G401 (cell line): Measurements from ENCODE around the gene DISP3. TPM values are rescaled to one million over a fixed set of nuclear protein-coding genes. Genes with fewer than 3 reads are reported as not detected.
"Not testable (repeated sequence)": the region's sequence is repeated elsewhere in the genome, so short reads cannot be mapped to it uniquely, and the experiment has no call there.

Experiments used
- DNase-seq: peaks from one replicate; pipeline ENCODE4 v3.0.0-alpha.2; 2015; ENCODE audit warnings: low spot score
- in situ Hi-C: cut with HindIII; loops from 2 replicates; pipeline ENCODE4 v1.10.0; 2016; ENCODE audit warnings: low sequenced_read_pairs, mixed read lengths
- total RNA-seq: library from RNA; depleted of rRNA; stranded (reverse); fragments of >200 nt; shearing (Covaris generic); gene quantifications from 2 replicates; pipeline ENCODE4 v1.2.3, GENCODE V29; 2014

Gene DISP3
- total RNA-seq, 1 experiment from 2014 or later, result not detected

- no peak for DNase-seq
- in situ Hi-C loops, result no loop called here
Measured at GRCh38 chr1:11560061-11560460, 81.1 kb downstream of the DISP3 start.

DNA sequence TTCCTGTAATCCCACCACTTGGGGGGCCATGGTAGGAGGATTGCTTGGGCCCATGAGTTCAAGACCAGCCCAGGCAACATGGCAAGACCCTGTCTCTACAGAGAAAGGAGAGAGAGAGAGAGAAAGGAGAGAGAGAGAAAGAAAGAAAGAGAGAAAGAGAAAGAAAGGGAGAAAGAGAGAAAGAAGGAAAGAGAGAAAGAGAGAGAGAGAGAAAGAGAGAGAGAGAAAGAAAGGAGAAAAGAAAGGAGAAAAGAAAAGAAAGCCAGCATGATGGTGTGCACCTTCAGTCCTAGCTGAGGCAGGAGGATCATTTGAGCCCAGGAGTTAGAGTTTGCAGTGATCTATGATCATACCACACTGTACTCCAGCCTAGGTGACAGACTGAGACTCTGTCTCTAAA lies 82.8 kb downstream of the DISP3 start:
- DNase-seq, result no peak
- in situ Hi-C loops, result no loop called here

- in situ Hi-C loops, result no loop called here
- DNase-seq, result no peak
Measured at GRCh38 chr1:11562664-11563063, 83.7 kb downstream of the DISP3 start.

- no peak for DNase-seq
- in situ Hi-C loops, result no loop called here
Measured at GRCh38 chr1:11563560-11564069, 84.7 kb downstream of the DISP3 start.

DNA sequence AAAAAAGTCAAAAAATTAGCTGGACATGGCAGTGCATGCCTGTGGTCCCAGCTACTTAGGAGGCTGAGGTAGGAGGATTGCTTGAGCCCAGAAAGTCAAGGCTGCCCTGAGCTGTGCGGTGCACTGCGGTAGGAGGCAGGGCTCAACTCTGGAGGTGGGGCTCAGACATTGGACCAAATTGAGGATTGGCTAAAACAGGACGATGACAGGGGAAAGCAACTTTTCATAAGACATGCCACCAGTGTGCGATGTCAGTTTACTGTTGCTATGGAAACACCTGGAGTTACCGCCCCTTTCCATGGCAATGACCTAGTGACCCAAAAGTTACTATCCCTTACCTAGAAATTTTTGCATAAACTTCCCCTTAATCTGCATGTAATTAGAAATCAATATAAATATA lies 85.3 kb downstream of the DISP3 start:
- in situ Hi-C loops, result no loop called here
- DNase-seq, result no peak

- in situ Hi-C loops, result no loop called here
- DNase-seq, result no peak
Measured at GRCh38 chr1:11566042-11566850, 87.3 kb downstream of the DISP3 start.

DNA sequence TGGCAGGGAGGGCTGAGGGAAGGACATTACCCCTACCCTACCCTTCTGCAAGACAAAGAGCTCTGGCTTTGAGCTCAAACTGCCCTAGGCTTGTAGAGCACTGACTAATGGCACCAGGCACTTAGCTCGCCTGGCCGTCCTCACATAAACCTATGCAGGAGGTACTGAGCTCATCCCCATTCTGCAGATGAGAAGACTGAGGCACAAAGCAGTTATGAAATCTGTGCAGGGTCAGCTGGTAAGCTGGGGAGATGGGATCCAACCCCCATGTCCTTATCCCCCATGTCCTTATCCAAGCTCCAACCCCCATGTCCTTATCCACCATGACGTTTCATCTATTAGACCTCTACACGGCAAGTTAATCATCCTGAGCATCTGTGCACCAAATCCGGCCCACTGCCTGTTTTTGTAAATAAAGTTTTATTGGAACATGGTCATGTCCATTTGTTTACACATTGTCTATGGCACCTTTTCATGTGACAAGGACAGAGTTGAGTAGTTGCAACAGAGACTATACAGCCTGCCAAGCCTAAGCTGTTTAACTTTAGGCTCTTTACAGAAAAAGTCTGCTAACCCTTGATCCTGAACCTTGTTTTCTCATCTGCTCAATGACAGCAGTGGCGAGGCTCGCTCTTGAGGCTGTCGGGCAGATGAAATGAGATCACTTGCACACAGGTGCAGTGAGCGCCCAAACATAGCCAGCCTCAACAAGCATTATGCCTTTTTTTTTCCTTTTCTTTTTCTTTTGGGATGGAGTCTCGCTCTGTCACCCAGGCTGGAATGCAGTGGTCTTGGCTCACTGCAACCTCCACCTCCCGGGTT lies 88.5 kb downstream of the DISP3 start:
- in situ Hi-C loops, result no loop called here
- no peak for DNase-seq

DNA sequence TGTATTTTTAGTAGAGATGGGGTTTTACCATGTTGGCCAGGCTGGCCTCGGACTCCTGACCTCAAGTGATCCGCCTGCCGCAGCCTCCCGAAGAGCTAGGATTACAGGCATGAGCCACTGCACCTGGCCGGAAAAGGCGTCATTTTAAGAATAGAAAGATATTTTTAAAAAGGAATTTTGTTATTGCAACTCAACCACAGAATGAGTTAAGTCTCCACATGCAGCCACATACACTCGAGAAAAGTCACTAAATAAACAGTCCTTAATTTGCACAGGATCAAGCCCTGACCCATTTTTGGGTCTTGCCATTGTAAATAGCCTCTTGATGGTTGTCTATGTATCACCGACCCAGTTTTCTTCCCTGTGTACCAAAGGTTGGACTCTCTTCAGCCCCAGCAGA lies 89.7 kb downstream of the DISP3 start:
- in situ Hi-C loops, result no loop called here
- DNase-seq, result no peak

- no peak for DNase-seq
- in situ Hi-C loops, result no loop called here
Measured at GRCh38 chr1:11569551-11569950, 90.6 kb downstream of the DISP3 start.

GRCh38 chr1:11569954-11570353 lies 91.0 kb downstream of the DISP3 start:
- in situ Hi-C loops, result no loop called here
- DNase-seq, result no peak

DNA sequence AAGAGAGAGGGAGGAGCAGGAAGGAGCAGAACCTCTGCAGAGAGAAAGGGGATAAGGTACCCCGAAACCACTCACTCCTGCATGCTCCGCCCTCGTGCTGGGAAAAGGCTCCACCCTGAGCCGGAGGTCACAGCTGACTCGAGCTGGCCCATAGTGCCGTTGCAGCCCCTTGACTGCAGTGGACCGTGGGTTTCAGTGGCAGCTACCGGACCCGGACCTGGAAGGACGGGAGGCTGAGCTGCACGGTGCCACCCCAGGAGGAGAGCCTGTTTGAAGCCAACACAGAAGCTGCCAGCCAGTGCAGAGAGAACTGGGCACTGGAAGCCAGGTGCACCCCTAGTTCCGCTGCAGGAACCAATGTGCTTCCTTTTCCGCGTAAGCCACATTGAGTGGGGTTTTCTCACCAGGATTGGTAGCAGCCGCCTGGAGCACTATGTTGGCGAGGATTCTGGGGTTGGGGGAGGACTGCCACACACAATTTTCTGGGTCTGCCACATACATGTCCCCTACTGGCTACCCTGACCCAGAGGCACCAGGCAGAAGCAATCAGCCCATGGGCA lies 91.9 kb downstream of the DISP3 start:
- no peak for DNase-seq
- in situ Hi-C loops, result no loop called here

DNA sequence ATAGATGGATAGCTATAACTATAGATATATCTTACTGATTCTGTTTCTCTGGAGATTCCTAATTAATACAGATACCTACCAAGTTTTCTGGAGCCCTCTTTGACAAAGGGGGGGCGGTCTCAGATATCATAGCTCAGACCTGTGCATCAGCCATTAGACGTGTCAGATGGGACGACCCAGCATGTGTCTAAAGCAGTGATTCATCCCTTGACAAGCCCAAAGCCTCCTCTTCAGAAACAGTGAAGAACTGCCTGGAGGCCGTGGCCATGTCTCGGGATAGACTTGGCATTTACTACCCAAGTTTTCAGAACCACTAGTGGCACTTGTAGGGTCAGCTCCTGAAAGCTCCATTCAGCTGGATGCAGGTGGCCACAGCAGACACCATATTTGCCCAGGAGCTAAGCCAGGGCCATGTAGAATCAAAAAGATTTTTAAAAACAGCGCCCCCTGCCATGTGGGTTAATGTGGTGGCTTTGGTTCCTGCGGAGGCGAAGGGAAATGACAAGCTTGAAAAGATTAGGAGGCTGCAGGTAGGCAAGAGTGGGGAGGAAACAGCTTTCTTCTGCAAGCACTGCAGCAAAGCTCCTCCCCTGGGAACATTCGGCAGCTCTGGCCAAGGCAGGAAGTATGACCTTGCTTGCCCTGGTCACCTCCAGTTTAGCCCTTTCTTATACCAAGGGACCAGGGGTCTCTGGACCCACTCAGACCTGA lies 93.1 kb downstream of the DISP3 start:
- in situ Hi-C loops, result no loop called here

DNA sequence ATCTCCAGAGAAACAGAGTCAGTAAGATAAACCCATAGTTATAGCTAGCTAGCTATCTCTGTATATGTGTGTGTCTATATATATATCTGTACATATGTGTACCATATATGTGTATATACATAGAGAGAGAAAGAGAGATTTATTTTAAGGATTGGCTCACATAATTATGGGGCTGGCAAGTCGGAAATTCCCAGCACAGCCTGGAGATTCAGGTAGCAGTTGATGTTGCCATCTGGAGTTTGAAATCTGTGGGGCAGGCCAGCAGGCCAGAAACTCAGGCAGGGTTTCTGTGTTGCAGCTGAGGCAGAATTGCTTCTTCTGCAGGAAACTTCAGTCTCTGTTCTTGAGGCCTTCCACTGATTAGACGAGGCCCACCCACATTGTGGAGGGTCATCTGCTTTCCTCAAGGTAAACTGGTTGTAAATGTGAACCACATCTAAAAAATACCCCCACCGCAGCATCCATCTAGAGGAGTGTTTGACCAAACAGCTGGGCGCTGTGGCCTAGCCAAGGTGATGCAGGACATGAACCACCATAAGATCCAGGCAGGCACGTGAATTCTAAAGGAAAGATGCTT lies 94.2 kb downstream of the DISP3 start:
- DNase-seq, result no peak
- in situ Hi-C loops, result no loop called here

More for the DNA sequence above, 93.1 kb downstream of the DISP3 start:
- no peak for DNase-seq

- no peak for DNase-seq
- in situ Hi-C loops, result no loop called here
Measured at GRCh38 chr1:11575553-11575952, 96.6 kb downstream of the DISP3 start.

- in situ Hi-C loops, result no loop called here
- DNase-seq, result no peak
Measured at GRCh38 chr1:11576109-11576875, 97.3 kb downstream of the DISP3 start.

- in situ Hi-C loops, result no loop called here
- no peak for DNase-seq
Measured at GRCh38 chr1:11578004-11578403, 99.0 kb downstream of the DISP3 start.

GRCh38 chr1:11579506-11579905 lies 100.6 kb downstream of the DISP3 start:
- no peak for DNase-seq
- in situ Hi-C loops, result no loop called here

GRCh38 chr1:11580049-11580448 lies 101.1 kb downstream of the DISP3 start:
- DNase-seq, in situ Hi-C loops: not testable (repeated sequence)
